Measurements from ENCODE around the gene CIBAR2.
"Not testable (repeated sequence)": the region's sequence is repeated elsewhere in the genome, so short reads cannot be mapped to it uniquely, and the experiment has no call there.

Gene CIBAR2

DNA sequence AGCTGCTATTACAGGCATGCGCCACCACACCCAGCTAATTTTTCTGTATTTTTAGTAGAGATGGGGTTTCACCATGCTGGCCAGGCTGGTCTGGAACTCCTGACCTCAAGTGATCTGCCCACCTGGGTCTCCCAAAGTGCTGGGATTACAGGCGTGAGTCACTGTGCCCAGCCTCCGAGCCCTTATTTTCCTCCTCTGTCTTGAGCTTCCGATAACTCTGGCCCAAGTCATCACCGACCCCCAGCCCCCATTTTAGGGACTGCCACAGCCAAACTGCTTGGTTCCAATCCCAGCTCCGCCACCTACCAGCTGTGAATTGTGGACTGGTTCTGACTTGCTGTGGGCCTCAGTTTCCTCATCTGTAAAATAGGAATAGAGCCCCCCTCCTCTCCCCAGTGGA, 11.2 kb upstream of the CIBAR2 start:
- not testable (repeated sequence) for H3K36me3 ChIP-seq (ENCODE audit: control insufficient read depth in 1 of 2, insufficient read depth in 2 of 2, low read depth in 1 of 2, low read length in 2 of 2); H2BK5ac ChIP-seq (ENCODE audit: low read depth, low read length, poor library complexity, severe bottlenecking); H2BK15ac ChIP-seq (ENCODE audit: low read depth, poor library complexity, severe bottlenecking); H3K14ac ChIP-seq (ENCODE audit: low read length in 2 of 2); H3K27me3 ChIP-seq (ENCODE audit: control insufficient read depth in 1 of 2, insufficient read depth in 1 of 2, low read length in 2 of 2); H3K23ac ChIP-seq (ENCODE audit: low read length in 2 of 2); H3K4me2 ChIP-seq (ENCODE audit: low read length, poor library complexity, severe bottlenecking); H3K79me1 ChIP-seq (replicated peaks; ENCODE audit: low read length, poor library complexity, severe bottlenecking); H3K9me3 ChIP-seq (ENCODE audit: control insufficient read depth, low read length); H2AFZ ChIP-seq (ENCODE audit: low read depth, low read length); DNase-seq
- Histone ChIP-seq H3K4ac (ENCODE audit: low read depth in 1 of 2, low read length in 2 of 2) (peak overlapping the region in 1 of 2 experiments; percentile 20), H4K91ac (ENCODE audit: low read length) (peak overlapping the region; percentile 83), H3K4me3 (ENCODE audit: insufficient read depth in 1 of 2, low read depth in 1 of 2, low read length in 2 of 2) (peak overlapping the region in 1 of 2 experiments; percentile 60), H2AK5ac (ENCODE audit: low read length, severe bottlenecking) (peak overlapping the region; percentile 92), H3K9ac (ENCODE audit: low read length) (peak overlapping the region; percentile 80), H3K27ac (ENCODE audit: low read length, poor library complexity, severe bottlenecking) (peak overlapping the region; percentile 70), H4K8ac (ENCODE audit: low read length) (peak overlapping the region; percentile 79), H3K4me1 (ENCODE audit: control insufficient read depth, insufficient read depth, low read depth, low read length) (peaks cover 30% of the 10 kb centered on the region), H3K18ac (ENCODE audit: low read depth in 1 of 2, low read length in 2 of 2) (peak overlapping the region; percentile 26 to 83), H2BK12ac (ENCODE audit: low read length in 2 of 2) (peak overlapping the region; percentile 65 to 73), H2BK120ac (ENCODE audit: low read depth, low read length) (peak overlapping the region; percentile 9)
- WGBS: 94% methylated on average over 5 of the region's 6 CpGs

DNA sequence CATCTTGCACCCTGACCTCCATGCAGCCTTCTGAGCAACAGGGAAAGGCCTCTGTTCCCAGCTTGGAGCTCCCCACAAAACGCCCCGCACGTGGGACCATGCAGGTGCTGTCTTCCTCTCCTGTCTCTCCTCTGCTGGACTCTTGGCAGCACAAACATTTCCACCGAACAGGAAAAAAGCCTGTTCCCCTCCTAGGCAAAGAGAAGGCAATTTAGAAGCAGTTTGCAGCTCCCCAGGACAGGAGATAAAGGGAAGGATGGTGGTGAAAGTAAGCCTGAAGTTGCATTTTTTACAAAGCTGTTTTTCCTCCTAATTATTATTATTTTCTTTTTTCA, 7.7 kb upstream of the CIBAR2 start:
- no peaks in the 10 kb centered on the region for H3K27me3 ChIP-seq (ENCODE audit: control insufficient read depth in 1 of 2, insufficient read depth in 1 of 2, low read length in 2 of 2)
- no peak overlapping the region for H4K8ac ChIP-seq (ENCODE audit: low read length)
- H3K4me2 ChIP-seq (ENCODE audit: low read length, poor library complexity, severe bottlenecking): no peak overlapping the region
- no peak overlapping the region for H3K27ac ChIP-seq (ENCODE audit: low read length, poor library complexity, severe bottlenecking)
- H3K4me3 ChIP-seq (ENCODE audit: insufficient read depth in 1 of 2, low read depth in 1 of 2, low read length in 2 of 2): no peak overlapping the region
- H3K18ac ChIP-seq (ENCODE audit: low read depth in 1 of 2, low read length in 2 of 2): no peak overlapping the region
- 95% methylated on average over 4 of the region's 4 CpGs for WGBS
- DNase-seq: no peak
- H2BK120ac ChIP-seq (ENCODE audit: low read depth, low read length): no peak overlapping the region
- no peaks in the 10 kb centered on the region for H3K79me1 ChIP-seq (replicated peaks; ENCODE audit: low read length, poor library complexity, severe bottlenecking)
- H2BK12ac ChIP-seq (ENCODE audit: low read length in 2 of 2): peak overlapping the region in 1 of 2 experiments; percentile 7
- H3K23ac ChIP-seq (ENCODE audit: low read length in 2 of 2): peak overlapping the region in 1 of 2 experiments; percentile 32
- H3K36me3 ChIP-seq (ENCODE audit: control insufficient read depth in 1 of 2, insufficient read depth in 2 of 2, low read depth in 1 of 2, low read length in 2 of 2): no peaks in the 10 kb centered on the region
- H3K9me3 ChIP-seq (ENCODE audit: control insufficient read depth, low read length): no peaks in the 10 kb centered on the region
- peaks cover 15% of the 10 kb centered on the region for H3K4me1 ChIP-seq (ENCODE audit: control insufficient read depth, insufficient read depth, low read depth, low read length)
- no peak overlapping the region for H3K9ac ChIP-seq (ENCODE audit: low read length)
- H3K4ac ChIP-seq (ENCODE audit: low read depth in 1 of 2, low read length in 2 of 2): peak overlapping the region in 1 of 2 experiments; percentile 56
- H2AFZ ChIP-seq (ENCODE audit: low read depth, low read length): no peak overlapping the region
- no peak overlapping the region for H2AK5ac ChIP-seq (ENCODE audit: low read length, severe bottlenecking)
- no peak overlapping the region for H2BK5ac ChIP-seq (ENCODE audit: low read depth, low read length, poor library complexity, severe bottlenecking)
- no peak overlapping the region for H3K14ac ChIP-seq (ENCODE audit: low read length in 2 of 2)
- H2BK15ac ChIP-seq (ENCODE audit: low read depth, poor library complexity, severe bottlenecking): no peak overlapping the region
- no peak overlapping the region for H4K91ac ChIP-seq (ENCODE audit: low read length)

DNA sequence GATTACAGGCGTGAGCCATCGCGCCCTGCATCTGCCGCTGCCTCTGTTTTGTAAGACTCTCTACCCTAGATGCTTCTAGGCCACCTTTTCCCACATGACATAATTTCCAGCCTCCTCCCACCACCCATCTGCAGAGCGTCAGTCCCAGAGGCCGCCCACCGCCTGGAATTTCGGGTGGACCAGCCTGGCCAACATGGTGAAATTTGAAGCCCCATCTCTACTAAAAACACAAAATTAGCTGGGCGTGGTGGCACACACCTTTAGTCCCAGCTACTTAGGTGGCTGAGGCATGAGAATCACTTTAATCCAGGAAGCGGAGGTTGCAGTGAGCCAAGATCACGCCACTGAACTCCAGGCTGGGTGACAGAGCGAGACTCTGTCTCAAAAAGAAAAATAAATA, 5.1 kb upstream of the CIBAR2 start:
- Histone ChIP-seq H2AK5ac (ENCODE audit: low read length, severe bottlenecking) (peak overlapping the region; percentile 62), H3K36me3 (ENCODE audit: control insufficient read depth in 1 of 2, insufficient read depth in 2 of 2, low read depth in 1 of 2, low read length in 2 of 2) (no peaks in the 10 kb centered on the region), H3K14ac (ENCODE audit: low read length in 2 of 2) (no peak overlapping the region), H2BK12ac (ENCODE audit: low read length in 2 of 2) (peak overlapping the region in 1 of 2 experiments; percentile 39), H3K9me3 (ENCODE audit: control insufficient read depth, low read length) (no peaks in the 10 kb centered on the region), H2BK120ac (ENCODE audit: low read depth, low read length) (no peak overlapping the region), H3K27ac (ENCODE audit: low read length, poor library complexity, severe bottlenecking) (no peak overlapping the region), H3K79me1 (replicated peaks; ENCODE audit: low read length, poor library complexity, severe bottlenecking) (no peaks in the 10 kb centered on the region), H3K4me1 (ENCODE audit: control insufficient read depth, insufficient read depth, low read depth, low read length) (peaks cover 5% of the 10 kb centered on the region), H3K4me2 (ENCODE audit: low read length, poor library complexity, severe bottlenecking) (no peak overlapping the region), H3K27me3 (ENCODE audit: control insufficient read depth in 1 of 2, insufficient read depth in 1 of 2, low read length in 2 of 2) (peaks cover 0 to 11% of the 10 kb centered on the region in 2 experiments), H4K8ac (ENCODE audit: low read length) (no peak overlapping the region), H2BK5ac (ENCODE audit: low read depth, low read length, poor library complexity, severe bottlenecking) (no peak overlapping the region), H3K18ac (ENCODE audit: low read depth in 1 of 2, low read length in 2 of 2) (peak overlapping the region in 1 of 2 experiments; percentile 50), H3K4ac (ENCODE audit: low read depth in 1 of 2, low read length in 2 of 2) (no peak overlapping the region), H2BK15ac (ENCODE audit: low read depth, poor library complexity, severe bottlenecking) (no peak overlapping the region), H3K23ac (ENCODE audit: low read length in 2 of 2) (no peak overlapping the region), H3K4me3 (ENCODE audit: insufficient read depth in 1 of 2, low read depth in 1 of 2, low read length in 2 of 2) (no peak overlapping the region), H3K9ac (ENCODE audit: low read length) (no peak overlapping the region), H4K91ac (ENCODE audit: low read length) (no peak overlapping the region), H2AFZ (ENCODE audit: low read depth, low read length) (no peak overlapping the region)
- WGBS: 95% methylated on average over 12 of the region's 12 CpGs
- DNase-seq: no peak

DNA sequence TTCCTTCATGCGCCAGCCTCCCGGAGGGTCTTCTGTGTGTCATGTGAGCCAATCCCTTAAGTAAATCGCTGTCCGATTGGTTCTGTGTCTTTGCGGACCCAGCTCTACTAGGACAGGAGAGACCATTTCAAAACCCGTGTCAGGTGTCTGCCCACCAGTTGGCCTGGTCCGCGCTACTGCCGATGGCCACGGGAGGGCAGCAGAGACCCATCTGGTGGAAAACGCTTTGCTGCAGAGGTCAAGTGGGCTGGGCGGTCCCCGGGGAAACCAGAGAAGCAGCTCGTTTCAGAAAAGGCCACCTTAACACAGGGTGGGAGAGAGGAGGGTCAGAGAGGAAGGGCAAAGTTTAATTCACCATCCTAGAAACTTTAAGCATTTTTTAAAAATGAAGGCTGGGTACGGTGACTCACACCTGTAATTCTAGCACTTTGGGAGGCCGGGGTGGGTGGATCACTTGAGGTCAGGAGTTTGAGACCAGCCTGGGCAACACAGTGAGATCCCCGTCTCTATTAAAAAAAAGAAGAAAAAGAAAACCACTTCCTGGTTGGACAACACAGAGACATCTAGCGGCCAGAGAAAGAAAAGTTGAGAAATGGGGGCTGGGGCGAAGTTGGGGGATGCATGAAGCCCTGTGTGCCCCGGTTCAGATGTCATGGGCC, 2.8 kb upstream of the CIBAR2 start:
- Histone ChIP-seq H3K14ac (ENCODE audit: low read length in 2 of 2) (no peak overlapping the region), H3K27ac (ENCODE audit: low read length, poor library complexity, severe bottlenecking) (no peak overlapping the region), H3K36me3 (ENCODE audit: control insufficient read depth in 1 of 2, insufficient read depth in 2 of 2, low read depth in 1 of 2, low read length in 2 of 2) (no peaks in the 10 kb centered on the region), H3K4me1 (ENCODE audit: control insufficient read depth, insufficient read depth, low read depth, low read length) (peaks cover 9% of the 10 kb centered on the region), H3K18ac (ENCODE audit: low read depth in 1 of 2, low read length in 2 of 2) (no peak overlapping the region), H3K9me3 (ENCODE audit: control insufficient read depth, low read length) (no peaks in the 10 kb centered on the region), H2AFZ (ENCODE audit: low read depth, low read length) (no peak overlapping the region), H2BK120ac (ENCODE audit: low read depth, low read length) (no peak overlapping the region), H2AK5ac (ENCODE audit: low read length, severe bottlenecking) (no peak overlapping the region), H2BK5ac (ENCODE audit: low read depth, low read length, poor library complexity, severe bottlenecking) (no peak overlapping the region), H3K4ac (ENCODE audit: low read depth in 1 of 2, low read length in 2 of 2) (no peak overlapping the region), H3K27me3 (ENCODE audit: control insufficient read depth in 1 of 2, insufficient read depth in 1 of 2, low read length in 2 of 2) (peaks cover 0 to 16% of the 10 kb centered on the region in 2 experiments), H3K9ac (ENCODE audit: low read length) (peak overlapping the region; percentile 85), H2BK15ac (ENCODE audit: low read depth, poor library complexity, severe bottlenecking) (no peak overlapping the region), H3K23ac (ENCODE audit: low read length in 2 of 2) (no peak overlapping the region), H4K8ac (ENCODE audit: low read length) (no peak overlapping the region), H2BK12ac (ENCODE audit: low read length in 2 of 2) (no peak overlapping the region), H3K79me1 (replicated peaks; ENCODE audit: low read length, poor library complexity, severe bottlenecking) (no peaks in the 10 kb centered on the region), H3K4me2 (ENCODE audit: low read length, poor library complexity, severe bottlenecking) (no peak overlapping the region), H3K4me3 (ENCODE audit: insufficient read depth in 1 of 2, low read depth in 1 of 2, low read length in 2 of 2) (peak overlapping the region in 1 of 2 experiments; percentile 58), H4K91ac (ENCODE audit: low read length) (no peak overlapping the region)
- peak; percentile 85 for DNase-seq
- WGBS: 14% methylated on average over 13 of the region's 20 CpGs
